HG02571 (cell line): ENCODE measurements around the gene YPEL3.

ENCODE experiments used
- ATAC-seq: cut with Tn5 transposase; IDR thresholded peaks from one replicate; pipeline ENCODE4 v1.9.1; 2021; ENCODE audit warnings: mild to moderate bottlenecking, moderate library complexity; ENCODE audit not compliant: unreplicated experiment

The YPEL3 gene

DNA sequence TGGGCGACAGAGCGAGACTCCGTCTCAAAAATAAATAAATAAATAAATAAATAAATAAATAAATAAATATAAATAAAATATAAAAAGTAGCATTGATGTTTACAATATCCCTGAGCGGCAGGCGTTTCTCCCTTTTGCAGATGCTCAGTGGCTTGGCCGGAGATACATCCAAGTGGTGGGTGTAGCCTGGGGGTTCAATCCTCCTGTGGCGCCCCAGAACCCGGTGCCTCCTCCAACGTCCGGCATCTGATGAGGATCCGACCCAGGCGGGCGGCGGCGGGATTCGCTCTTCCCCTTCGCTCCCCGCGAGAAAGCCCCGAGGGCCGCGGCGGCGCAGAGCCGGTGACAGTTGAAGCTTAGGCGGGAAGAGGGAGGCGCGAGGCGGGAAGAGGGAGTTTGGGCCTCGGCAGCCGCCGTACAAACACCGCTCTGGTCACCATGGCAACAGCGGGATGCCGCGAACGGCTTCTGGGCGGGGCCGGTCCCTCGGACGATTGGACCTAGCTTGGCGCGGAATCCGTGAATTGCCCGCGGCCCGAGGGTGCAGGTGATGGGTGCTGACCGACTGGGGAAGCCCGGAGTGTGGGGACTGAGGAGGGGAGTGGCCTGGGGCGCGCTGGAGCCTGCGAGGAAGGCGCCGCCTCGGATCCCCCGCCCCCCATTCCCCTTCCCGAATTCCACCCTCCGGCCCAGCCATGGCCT is 43.2 kb downstream of the YPEL3 start:
- ATAC-seq = peak; percentile 43

DNA sequence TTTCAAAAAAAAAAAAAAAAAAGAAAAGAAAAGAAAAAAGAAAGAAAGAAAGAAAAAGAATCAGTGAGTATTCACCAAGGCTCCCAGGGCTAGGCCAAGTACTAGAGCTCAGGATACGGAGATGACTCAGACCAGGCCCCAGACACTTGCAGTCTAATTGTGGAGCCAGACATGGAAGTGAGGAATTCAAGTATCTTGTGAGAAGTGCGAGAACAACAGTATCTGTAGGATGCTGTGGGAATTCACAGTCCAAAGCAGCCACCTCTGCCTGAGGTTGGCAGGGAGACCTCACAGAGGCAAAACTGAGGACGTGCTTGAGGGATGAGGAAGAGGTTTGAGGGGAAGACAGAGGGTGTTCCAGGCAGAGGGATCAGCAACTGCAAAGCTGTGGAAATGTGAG is 44.5 kb downstream of the YPEL3 start:
- ATAC-seq = no peak

DNA sequence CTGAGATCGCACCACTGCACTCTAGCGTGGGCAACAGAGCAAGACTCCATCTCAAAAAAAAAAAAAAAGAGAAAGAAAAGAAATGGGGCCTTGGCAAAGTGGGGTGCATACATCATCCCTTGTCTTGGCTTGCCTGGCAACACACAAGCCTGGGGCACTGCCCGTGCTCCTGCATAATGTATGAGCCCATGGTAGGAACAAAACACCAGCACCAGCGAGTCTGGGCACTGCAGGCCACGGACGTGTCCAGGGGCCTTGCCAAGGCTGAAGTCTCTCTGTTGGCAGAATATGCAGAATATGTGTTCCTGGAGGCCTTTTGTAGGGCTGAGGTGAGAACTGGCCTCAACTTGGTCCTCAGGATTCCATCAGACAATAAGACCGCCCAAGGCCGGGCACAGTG is 46.1 kb downstream of the YPEL3 start:
- ATAC-seq = no peak

DNA sequence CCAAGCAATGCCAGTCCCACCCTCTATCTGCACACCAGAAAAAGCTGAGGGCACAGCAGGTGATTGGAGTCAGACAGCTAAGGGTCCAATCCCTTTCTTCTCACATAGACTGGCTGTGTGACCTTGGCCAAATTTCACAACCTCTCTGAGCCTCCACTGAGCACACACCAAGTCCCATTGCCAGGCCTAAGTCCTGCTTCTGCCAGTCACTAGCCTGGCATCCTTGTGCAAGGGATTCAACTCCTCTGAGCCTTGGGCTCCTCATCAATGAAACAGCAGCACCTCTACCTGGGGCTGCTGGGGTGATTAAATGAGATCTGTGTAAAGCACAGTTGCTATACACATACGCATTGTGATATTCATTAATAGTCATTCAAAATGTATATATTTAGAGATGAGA is 49.4 kb downstream of the YPEL3 start:
- ATAC-seq = no peak

DNA sequence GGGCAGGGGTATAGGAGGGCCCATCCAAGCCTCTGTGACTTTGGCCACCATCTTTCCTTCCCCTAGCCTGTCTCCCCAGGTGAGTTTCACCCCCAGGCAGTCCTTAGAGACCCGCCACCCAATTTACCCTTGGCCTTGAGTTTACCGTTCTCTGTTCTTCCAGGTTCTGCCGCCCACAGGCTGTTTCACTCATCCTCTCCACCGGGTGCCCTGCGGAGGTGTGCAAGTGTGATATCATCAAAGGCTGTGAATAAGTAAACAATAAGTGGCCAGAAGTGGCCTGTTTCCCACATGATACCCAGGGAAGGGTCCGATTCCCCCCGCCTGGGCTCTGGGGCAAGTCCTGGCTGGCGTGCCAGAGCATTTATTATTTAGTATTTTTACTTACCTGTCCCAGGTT is 49.8 kb downstream of the YPEL3 start:
- no peak for ATAC-seq
